Neural cell (in vitro differentiated cells): Measurements from ENCODE around the gene AXL. TPM values are rescaled to one million over a fixed set of nuclear protein-coding genes. Genes with fewer than 3 reads are reported as not detected.

Source experiments
- H2AFZ ChIP-seq: fragments of 200-600, 300-800 bp; sonication (generic), shearing (Covaris generic); 2 replicates; pipeline ENCODE4 v1.6.0; 2014; ENCODE audit warnings: low read depth, mild to moderate bottlenecking, antibody characterized with exemption, low read length, moderate library complexity
- H3F3A ChIP-seq: fragments of 200-600 bp; shearing (Covaris generic); 2 replicates; pipeline ENCODE4 v1.6.1; 2016; ENCODE audit warnings: mild to moderate bottlenecking, moderate library complexity, mixed read lengths, antibody characterized with exemption, low read length; ENCODE audit not compliant: insufficient read depth, poor library complexity, severe bottlenecking
- H3K27ac ChIP-seq: fragments of 200-600, 300-800 bp; sonication (generic), shearing (Covaris generic); 2 replicates; pipeline ENCODE4 v1.5.1; 2014; ENCODE audit warnings: mild to moderate bottlenecking, low read length, moderate library complexity
- H3K27me3 ChIP-seq: fragments of 300-800, 200-600 bp; sonication (generic), shearing (Covaris generic); 2 replicates; pipeline ENCODE4 v1.6.0; 2014; ENCODE audit warnings: mild to moderate bottlenecking, low read depth, low read length, moderate library complexity; ENCODE audit not compliant: insufficient read depth
- H3K36me3 ChIP-seq: fragments of 300-800, 200-600 bp; sonication (generic), shearing (Covaris generic); 2 replicates; pipeline ENCODE4 v1.5.1; 2014; ENCODE audit warnings: mild to moderate bottlenecking, antibody characterized with exemption, low read length, moderate library complexity; ENCODE audit not compliant: insufficient read depth
- H3K4me2 ChIP-seq: fragments of 300-800, 200-600 bp; sonication (generic), shearing (Covaris generic); 2 replicates; pipeline ENCODE4 v1.6.0; 2014; ENCODE audit warnings: mild to moderate bottlenecking, low read length
- H3K4me3 ChIP-seq: fragments of 300-800, 200-600 bp; sonication (generic), shearing (Covaris generic); 2 replicates; pipeline ENCODE4 v1.5.1; 2014; ENCODE audit warnings: mild to moderate bottlenecking, low read length, moderate library complexity
- H3K79me2 ChIP-seq: fragments of 200-600 bp; shearing (Covaris generic); replicated peaks from 2 replicates; pipeline ENCODE4 v1.6.0; 2014; ENCODE audit warnings: mild to moderate bottlenecking, low read length, moderate library complexity; ENCODE audit not compliant: insufficient read depth
- H3K9ac ChIP-seq: fragments of 300-800, 200-600 bp; sonication (generic), shearing (Covaris generic); 2 replicates; pipeline ENCODE4 v1.6.1; 2016; ENCODE audit warnings: mild to moderate bottlenecking, low read length, mixed read lengths
- H3K9me2 ChIP-seq: fragments of 200-600 bp; shearing (Covaris generic); 2 replicates; pipeline ENCODE4 v1.6.1; 2016; ENCODE audit warnings: mild to moderate bottlenecking, low read length, mixed read lengths; ENCODE audit not compliant: insufficient read depth
- H3K9me3 ChIP-seq: fragments of 200-600, 300-800 bp; sonication (generic), shearing (Covaris generic); 2 replicates; pipeline ENCODE4 v1.6.1; 2016; ENCODE audit warnings: mild to moderate bottlenecking, mixed run types, low read length, moderate library complexity, mixed read lengths
- H4K20me1 ChIP-seq: fragments of 200-600 bp; shearing (Covaris generic); 2 replicates; pipeline ENCODE4 v1.6.1; 2016; ENCODE audit warnings: mild to moderate bottlenecking, mixed run types; ENCODE audit not compliant: insufficient read depth
- EP300 ChIP-seq: fragments of 450-650 bp; conservative IDR thresholded peaks from 2 replicates; pipeline ENCODE4 v1.6.1; 2014; ENCODE audit warnings: antibody characterized with exemption, mild to moderate bottlenecking, moderate library complexity; ENCODE audit not compliant: poor library complexity, severe bottlenecking
- EZH2 ChIP-seq: fragments of 200-600, 300-800 bp; shearing (Covaris generic), sonication (generic); IDR thresholded peaks from 2 replicates; pipeline ENCODE4 v1.6.1; 2014; ENCODE audit warnings: antibody characterized with exemption, low read length, borderline replicate concordance, mild to moderate bottlenecking; ENCODE audit not compliant: insufficient read depth, poor library complexity, severe bottlenecking
- MXI1 ChIP-seq: fragments of 450-650 bp; conservative IDR thresholded peaks from 2 replicates; pipeline ENCODE4 v1.6.1; 2014; ENCODE audit warnings: antibody characterized with exemption, mild to moderate bottlenecking; ENCODE audit not compliant: poor library complexity, severe bottlenecking
- POLR2AphosphoS5 ChIP-seq: IDR thresholded peaks from 2 replicates; pipeline ENCODE4 v1.6.1; 2012
- RAD21 ChIP-seq: fragments of 450-650 bp; conservative IDR thresholded peaks from 2 replicates; pipeline ENCODE4 v1.6.1; 2014; ENCODE audit warnings: antibody characterized with exemption, mild to moderate bottlenecking, moderate library complexity
- REST ChIP-seq: IDR thresholded peaks from 2 replicates; pipeline ENCODE4 v1.6.1; 2012; ENCODE audit warnings: borderline replicate concordance
- SMC3 ChIP-seq: fragments of 450-650 bp; conservative IDR thresholded peaks from 2 replicates; pipeline ENCODE4 v1.6.1; 2014; ENCODE audit warnings: antibody characterized with exemption, mild to moderate bottlenecking, moderate library complexity; ENCODE audit not compliant: poor library complexity
- TAF1 ChIP-seq: IDR thresholded peaks from 2 replicates; pipeline ENCODE4 v1.6.1; 2012; ENCODE audit warnings: low read depth
- polyA plus RNA-seq: library from polyadenylated mRNA; depleted of rRNA; stranded (reverse); fragments of >200 nt; gene quantifications from 2 replicates; pipeline ENCODE4 v1.2.3, GENCODE V29; 2014
- TF ChIP-seq, protein P1 (sequence below): fragments of 450-650 bp; IDR thresholded peaks from 2 replicates; pipeline ENCODE4 v1.5.1; 2014; ENCODE audit warnings: antibody characterized with exemption, mild to moderate bottlenecking, moderate library complexity; ENCODE audit not compliant: poor library complexity, severe bottlenecking

AXL gene
- polyA plus RNA-seq, 1 donor from 2014 or later = 0.10 TPM

DNA sequence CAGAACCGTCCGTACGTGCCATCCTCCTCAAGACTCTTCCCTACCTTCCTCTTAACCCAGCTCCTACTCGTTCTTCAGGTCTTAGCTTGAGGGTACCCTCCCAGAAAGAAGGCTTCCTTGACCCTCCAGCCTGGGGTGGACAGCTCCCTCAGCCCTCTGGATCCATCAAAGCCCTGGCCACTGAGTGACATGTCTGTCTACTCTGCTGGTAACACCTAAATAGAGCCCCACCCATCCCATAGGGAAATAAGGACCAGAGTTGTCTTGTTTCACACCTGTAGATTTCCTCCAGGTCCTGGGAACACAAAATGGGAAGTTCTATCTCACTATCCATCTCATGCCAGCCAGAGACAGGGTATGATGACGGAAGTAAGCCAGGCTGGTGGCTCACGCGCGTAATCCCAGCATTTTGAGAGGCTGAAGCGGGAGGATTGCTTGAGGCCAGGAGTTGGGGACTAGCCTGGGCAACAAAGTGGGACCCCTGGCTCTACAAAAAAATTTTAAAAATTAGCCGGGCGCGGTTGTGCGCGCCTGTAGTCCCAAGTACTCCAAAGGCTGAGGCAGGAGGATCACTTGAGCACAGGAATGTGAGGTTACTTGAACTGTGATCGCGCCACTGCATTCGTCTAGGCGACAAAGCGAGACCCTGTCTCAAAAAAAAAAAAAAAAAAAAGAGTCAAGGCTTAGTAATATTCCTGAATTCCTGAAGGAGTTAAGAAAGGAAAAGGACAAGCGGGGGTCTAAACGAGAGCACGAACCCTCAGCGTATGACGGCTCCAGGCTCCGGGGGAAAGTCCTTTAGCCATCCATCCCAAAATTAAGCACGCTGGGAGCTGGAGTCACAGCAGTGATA lies 90.4 kb downstream of the AXL start:
- H3K9me2 ChIP-seq = no peaks in the 10 kb centered on the region
- peak overlapping the region; percentile 90 for H3K9ac ChIP-seq
- no peaks in the 10 kb centered on the region for H3K36me3 ChIP-seq
- peak overlapping the region; percentile 87 for H2AFZ ChIP-seq
- peak overlapping the region; percentile 79 for H3K4me3 ChIP-seq
- H3K4me2 ChIP-seq = peak overlapping the region; percentile 74
- TF ChIP-seq RAD21 (no peak), REST (no peak), POLR2AphosphoS5 (no peak), TAF1 (no peak), EP300 (no peak), MXI1 (no peak), SMC3 (no peak), EZH2 (no peak)
- TF ChIP-seq, protein P1, sequence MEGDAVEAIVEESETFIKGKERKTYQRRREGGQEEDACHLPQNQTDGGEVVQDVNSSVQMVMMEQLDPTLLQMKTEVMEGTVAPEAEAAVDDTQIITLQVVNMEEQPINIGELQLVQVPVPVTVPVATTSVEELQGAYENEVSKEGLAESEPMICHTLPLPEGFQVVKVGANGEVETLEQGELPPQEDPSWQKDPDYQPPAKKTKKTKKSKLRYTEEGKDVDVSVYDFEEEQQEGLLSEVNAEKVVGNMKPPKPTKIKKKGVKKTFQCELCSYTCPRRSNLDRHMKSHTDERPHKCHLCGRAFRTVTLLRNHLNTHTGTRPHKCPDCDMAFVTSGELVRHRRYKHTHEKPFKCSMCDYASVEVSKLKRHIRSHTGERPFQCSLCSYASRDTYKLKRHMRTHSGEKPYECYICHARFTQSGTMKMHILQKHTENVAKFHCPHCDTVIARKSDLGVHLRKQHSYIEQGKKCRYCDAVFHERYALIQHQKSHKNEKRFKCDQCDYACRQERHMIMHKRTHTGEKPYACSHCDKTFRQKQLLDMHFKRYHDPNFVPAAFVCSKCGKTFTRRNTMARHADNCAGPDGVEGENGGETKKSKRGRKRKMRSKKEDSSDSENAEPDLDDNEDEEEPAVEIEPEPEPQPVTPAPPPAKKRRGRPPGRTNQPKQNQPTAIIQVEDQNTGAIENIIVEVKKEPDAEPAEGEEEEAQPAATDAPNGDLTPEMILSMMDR = no peak
- no peaks in the 10 kb centered on the region for H3F3A ChIP-seq
- no peaks in the 10 kb centered on the region for H3K27me3 ChIP-seq
- H3K79me2 ChIP-seq = peaks cover 10% of the 10 kb centered on the region
- H3K9me3 ChIP-seq = no peaks in the 10 kb centered on the region
- no peaks in the 10 kb centered on the region for H4K20me1 ChIP-seq
- H3K27ac ChIP-seq = peak overlapping the region; percentile 94

GRCh38 chr19:41310033-41310831 lies 91.2 kb downstream of the AXL start, which contains the start of gene CCDC97:
TSS of gene CCDC97 (plus strand) at chr19:41310172. CDS start at chr19:41310311, 139 bp downstream.
- peak within 1 kb of the TSS; percentile 87 for H2AFZ ChIP-seq
- peak within 1 kb of the TSS; percentile 94 for H3K27ac ChIP-seq
- peak within 1 kb of the TSS; percentile 79 for H3K4me3 ChIP-seq
- H3K36me3 ChIP-seq = no peaks in the 10 kb centered on the region
- no peaks in the 10 kb centered on the region for H3K9me3 ChIP-seq
- no peaks in the 10 kb centered on the region for H3K9me2 ChIP-seq
- no peaks in the 10 kb centered on the region for H3K27me3 ChIP-seq
- TF ChIP-seq POLR2AphosphoS5 = peak; percentile 77
- TF ChIP-seq TAF1 = peak; percentile 87
- no peak for TF ChIP-seq EZH2
- peak; percentile 55 for TF ChIP-seq SMC3
- TF ChIP-seq, protein P1 = no peak
- peak; percentile 78 for TF ChIP-seq REST
- TF ChIP-seq RAD21 = peak; percentile 32
- peak; percentile 91 for TF ChIP-seq MXI1
- peak; percentile 58 for TF ChIP-seq EP300
- peak within 1 kb of the TSS; percentile 90 for H3K9ac ChIP-seq
- no peaks in the 10 kb centered on the region for H4K20me1 ChIP-seq
- peaks cover 10% of the 10 kb centered on the region for H3K79me2 ChIP-seq
- H3F3A ChIP-seq = no peaks in the 10 kb centered on the region
- peak within 1 kb of the TSS; percentile 92 for H3K4me2 ChIP-seq
